H1 (cell line): ENCODE measurements around the gene MCC. TPM values are rescaled to one million over a fixed set of nuclear protein-coding genes. Genes with fewer than 3 reads are reported as not detected.

ENCODE experiments used
- CTCF ChIA-PET: fragments of 300-600 bp; sonication (Branson Sonifier 250); formaldehyde crosslinking; loops from one replicate; lab custom pipeline; 2021; ENCODE audit not compliant: partially characterized antibody; lab: Charles Lee
- POLR2A ChIA-PET: fragments of 300-600 bp; sonication (Branson Sonifier 250); formaldehyde crosslinking; loops from one replicate; lab custom pipeline; 2021; ENCODE audit warnings: inconsistent platforms; ENCODE audit not compliant: partially characterized antibody; lab: Charles Lee
- DNase-seq, 2 experiments: peaks; one replicate each; pipeline versions ENCODE4 v3.0.0 to v3.0.0-alpha.2; 2010 to 2022; ENCODE audit warnings: low spot score in 2 of 2, low read depth in 1 of 2, mixed read lengths in 1 of 2
- FAIRE-seq: peaks from 2 replicates; lab custom pipeline; 2011; peaks lifted over from hg19 to GRCh38; lab: Jason Lieb, UNC
- H2AFZ ChIP-seq: 2 replicates; pipeline ENCODE4 v1.8.1; 2012; ENCODE audit warnings: low read length, inconsistent platforms
- H2AK5ac ChIP-seq: 2 replicates; pipeline ENCODE4 v1.6.1; 2013; ENCODE audit warnings: low read depth, low read length
- H2BK120ac ChIP-seq: replicated peaks from 2 replicates; pipeline ENCODE3; 2013; ENCODE audit warnings: low read depth, low read length, inconsistent platforms
- H2BK12ac ChIP-seq: 2 replicates; pipeline ENCODE4 v1.6.1; 2013; ENCODE audit warnings: low read depth, low read length
- H2BK15ac ChIP-seq: 2 replicates; pipeline ENCODE4 v1.6.1; 2013; ENCODE audit warnings: low read length
- H2BK20ac ChIP-seq: 2 replicates; pipeline ENCODE4 v1.6.1; 2013; ENCODE audit warnings: low read length
- H2BK5ac ChIP-seq: 2 replicates; pipeline ENCODE4 v1.6.1; 2013; ENCODE audit warnings: low read depth, low read length
- H3K14ac ChIP-seq: 2 replicates; pipeline ENCODE4 v1.6.1; 2013; ENCODE audit warnings: inconsistent platforms; ENCODE audit not compliant: insufficient read length
- H3K18ac ChIP-seq: 2 replicates; pipeline ENCODE4 v1.6.1; 2013; ENCODE audit warnings: low read length; ENCODE audit errors: extremely low read depth
- H3K23ac ChIP-seq: 2 replicates; pipeline ENCODE4 v1.6.1; 2013; ENCODE audit warnings: inconsistent platforms; ENCODE audit not compliant: insufficient read length
- H3K23me2 ChIP-seq: 2 replicates; pipeline ENCODE4 v1.6.1; 2013; ENCODE audit warnings: low read depth, low read length
- H3K27ac ChIP-seq: 2 replicates; pipeline ENCODE4 v1.6.1; 2011; ENCODE audit warnings: low read depth, low read length, inconsistent platforms
- H3K27me3 ChIP-seq, 4 experiments: replicated peaks in 1 of 4; 1 replicate in 1 of 4; 2 replicates in 3 of 4; pipeline versions ENCODE4 v1.6.1 to v1.8.1; 2011 to 2013; ENCODE audit warnings: low read length in 3 of 4, mild to moderate bottlenecking in 3 of 4, inconsistent platforms in 2 of 4, mixed read lengths in 2 of 4, moderate library complexity in 1 of 4; ENCODE audit not compliant: control insufficient read depth in 3 of 4, insufficient read depth in 3 of 4; ENCODE audit errors: extremely low read depth in 1 of 4
- H3K36me3 ChIP-seq, 4 experiments: 2 replicates each; pipeline versions ENCODE4 v1.6.1 to v1.8.1; 2011 to 2013; ENCODE audit warnings: mild to moderate bottlenecking in 4 of 4, low read length in 3 of 4, moderate library complexity in 2 of 4, control low read depth in 1 of 4, inconsistent platforms in 1 of 4; ENCODE audit not compliant: insufficient read depth in 4 of 4, control insufficient read depth in 2 of 4
- H3K4ac ChIP-seq: replicated peaks from 2 replicates; pipeline ENCODE3; 2013; ENCODE audit warnings: low read length, low read depth, mixed read lengths, inconsistent platforms; ENCODE audit not compliant: insufficient read length
- H3K4me1 ChIP-seq, 4 experiments: replicated peaks in 1 of 4; 1 replicate in 1 of 4; 2 replicates in 3 of 4; pipeline versions ENCODE4 v1.6.1 to v1.8.1; 2011 to 2013; ENCODE audit warnings: low read length in 3 of 4, inconsistent platforms in 2 of 4, mixed read lengths in 1 of 4; ENCODE audit not compliant: insufficient read depth in 4 of 4, control insufficient read depth in 3 of 4
- H3K4me2 ChIP-seq, 2 experiments: 2 replicates each; pipeline versions ENCODE4 v1.6.1 to v1.8.1; 2011 to 2013; ENCODE audit warnings: low read depth in 2 of 2, low read length in 2 of 2, control low read depth in 1 of 2, inconsistent platforms in 1 of 2, mild to moderate bottlenecking in 1 of 2; ENCODE audit not compliant: insufficient read depth in 1 of 2
- H3K4me3 ChIP-seq, 4 experiments: fragments of 200-600, 300-600 bp in 1 of 4; sonication (generic), shearing (Covaris generic), sonication (Bioruptor Twin) in 1 of 4; 2 replicates each; pipeline versions ENCODE4 v1.5.1 to v1.8.1; 2011 to 2016; ENCODE audit warnings: low read length in 4 of 4, low read depth in 3 of 4, control low read depth in 2 of 4, inconsistent platforms in 2 of 4, mild to moderate bottlenecking in 2 of 4, mixed read lengths in 1 of 4, moderate library complexity in 1 of 4; ENCODE audit not compliant: insufficient read depth in 2 of 4; ENCODE audit errors: extremely low read depth in 1 of 4
- H3K56ac ChIP-seq: replicated peaks from 2 replicates; pipeline ENCODE3; 2013; ENCODE audit warnings: low read depth, mild to moderate bottlenecking, mixed read lengths, low read length, inconsistent platforms; ENCODE audit not compliant: insufficient read length
- H3K79me1 ChIP-seq: 2 replicates; pipeline ENCODE4 v1.6.1; 2013; ENCODE audit warnings: low read depth, low read length, control low read depth
- H3K79me2 ChIP-seq, 2 experiments: 2 replicates each; pipeline versions ENCODE4 v1.6.1 to v1.8.1; 2012 to 2013; ENCODE audit warnings: low read length in 2 of 2, mild to moderate bottlenecking in 2 of 2, inconsistent platforms in 1 of 2; ENCODE audit not compliant: insufficient read depth in 2 of 2, control insufficient read depth in 1 of 2
- H3K9ac ChIP-seq, 4 experiments: replicated peaks in 1 of 4; 1 replicate in 1 of 4; 2 replicates in 3 of 4; pipeline versions ENCODE4 v1.6.1 to v1.8.1; 2011 to 2013; ENCODE audit warnings: low read depth in 3 of 4, low read length in 3 of 4, control low read depth in 2 of 4, mild to moderate bottlenecking in 2 of 4, moderate library complexity in 2 of 4, inconsistent platforms in 1 of 4; ENCODE audit errors: extremely low read depth in 1 of 4
- H3K9me3 ChIP-seq, 2 experiments: 2 replicates each; pipeline versions ENCODE4 v1.6.1 to v1.8.1; 2012 to 2013; ENCODE audit warnings: mild to moderate bottlenecking in 2 of 2, moderate library complexity in 2 of 2, control low read depth in 1 of 2, inconsistent platforms in 1 of 2, low read depth in 1 of 2, low read length in 1 of 2, mixed read lengths in 1 of 2; ENCODE audit not compliant: insufficient read depth in 2 of 2
- H4K20me1 ChIP-seq, 2 experiments: replicated peaks in 1 of 2; 2 replicates each; pipeline versions ENCODE3 to v1.8.1; 2011 to 2013; ENCODE audit warnings: inconsistent platforms in 2 of 2, low read length in 2 of 2, mild to moderate bottlenecking in 1 of 2; ENCODE audit not compliant: insufficient read depth in 2 of 2, control insufficient read depth in 1 of 2
- H4K5ac ChIP-seq: 2 replicates; pipeline ENCODE4 v1.6.1; 2013; ENCODE audit warnings: low read length, low read depth, mixed read lengths, inconsistent platforms; ENCODE audit not compliant: insufficient read length
- H4K8ac ChIP-seq: 2 replicates; pipeline ENCODE4 v1.8.0; 2013; ENCODE audit warnings: mild to moderate bottlenecking, moderate library complexity, low read length, inconsistent platforms; ENCODE audit not compliant: insufficient read depth; ENCODE audit errors: extremely low read depth
- H4K91ac ChIP-seq: replicated peaks from 2 replicates; pipeline ENCODE3; 2013; ENCODE audit warnings: low read length, mixed read lengths, inconsistent platforms; ENCODE audit not compliant: insufficient read length
- BRCA1 ChIP-seq: IDR thresholded peaks from 2 replicates; pipeline ENCODE4 v1.6.1; 2012; ENCODE audit warnings: low read depth, low read length, improper control_type of control experiment
- CHD2 ChIP-seq: IDR thresholded peaks from 2 replicates; pipeline ENCODE4 v1.6.1; 2012; ENCODE audit warnings: low read length, improper control_type of control experiment
- CREB1 ChIP-seq: IDR thresholded peaks from 2 replicates; pipeline ENCODE4 v1.6.1; 2012; ENCODE audit warnings: inconsistent platforms
- CTBP2 ChIP-seq: IDR thresholded peaks from 2 replicates; pipeline ENCODE4 v1.7.0; 2011; ENCODE audit warnings: borderline replicate concordance, mild to moderate bottlenecking, moderate library complexity, mixed read lengths, low read length; ENCODE audit not compliant: insufficient read depth, insufficient read length
- JUN ChIP-seq: IDR thresholded peaks from 2 replicates; pipeline ENCODE4 v1.6.1; 2011; ENCODE audit warnings: low read depth, mild to moderate bottlenecking, improper control_type of control experiment, low read length
- JUND ChIP-seq: IDR thresholded peaks from 2 replicates; pipeline ENCODE4 v1.6.1; 2011; ENCODE audit warnings: mild to moderate bottlenecking, improper control_type of control experiment, low read length
- MAX ChIP-seq: IDR thresholded peaks from 2 replicates; pipeline ENCODE4 v1.6.1; 2012; ENCODE audit warnings: inconsistent platforms
- POLR2AphosphoS5 ChIP-seq: IDR thresholded peaks from 2 replicates; pipeline ENCODE4 v1.6.1; 2011; ENCODE audit warnings: low read depth, low read length
- SIN3A ChIP-seq, 2 experiments: IDR thresholded peaks in 1 of 2; conservative IDR thresholded peaks in 1 of 2; 2 replicates each; pipeline ENCODE4 v1.6.1; 2011 to 2012; ENCODE audit warnings: low read length in 2 of 2, improper control_type of control experiment in 1 of 2, low read depth in 1 of 2, mild to moderate bottlenecking in 1 of 2
- SIX5 ChIP-seq: IDR thresholded peaks from 2 replicates; pipeline ENCODE4 v1.6.1; 2011; ENCODE audit warnings: mild to moderate bottlenecking, low read depth, low read length
- SP4 ChIP-seq: IDR thresholded peaks from 2 replicates; pipeline ENCODE4 v1.6.1; 2012; ENCODE audit warnings: low read length, inconsistent platforms
- SRF ChIP-seq: IDR thresholded peaks from 2 replicates; pipeline ENCODE4 v1.6.1; 2011; ENCODE audit warnings: mild to moderate bottlenecking, low read depth, low read length, moderate library complexity
- TCF12 ChIP-seq: IDR thresholded peaks from 2 replicates; pipeline ENCODE4 v1.6.1; 2011; ENCODE audit warnings: low read depth, mild to moderate bottlenecking, low read length
- WGBS, 2 experiments: shearing (Covaris generic) in 1 of 2; methylation state at CpG; one replicate each; pipeline versions ENCODE4 v1.1.6 to v1.1.7; 2013 to 2015; ENCODE audit warnings: low lambda C conversion rate in 2 of 2, mixed read lengths in 2 of 2, inconsistent platforms in 1 of 2, low coverage in 1 of 2, missing lambda C conversion rate in 1 of 2; ENCODE audit not compliant: insufficient replicate concordance in 2 of 2, insufficient coverage in 1 of 2, insufficient read length in 1 of 2; ENCODE audit errors: extremely low coverage in 1 of 2, missing lambda C conversion rate in 1 of 2; 5-methylcytosine and 5-hydroxymethylcytosine counted together
- polyA plus RNA-seq, 7 experiments: library from polyadenylated mRNA; depleted of rRNA in 3 of 7; stranded (reverse) in 5 of 7; unstranded in 2 of 7; fragments of >200 nt in 5 of 7; fragments of 200-250 nt in 2 of 7; gene quantifications; 1 replicate in 5 of 7; 2 replicates in 1 of 7; 4 replicates in 1 of 7; pipeline versions ENCODE4 v1.2.1 to v1.2.3, GENCODE V29; 2011 to 2013; ENCODE audit warnings: missing spikeins in 2 of 7, mixed read lengths in 2 of 7
- total RNA-seq: library from RNA; stranded (reverse); fragmentation: NEBNext Ultra II Directional; extraction: Animal tissue kit (Norgen Biotek cat#: 25700); gene quantifications from 2 replicates; pipeline ENCODE4 v1.2.1, GENCODE V29; 2021
- TF ChIP-seq, protein P1 (sequence below): IDR thresholded peaks from 2 replicates; pipeline ENCODE4 v1.6.1; 2012; ENCODE audit warnings: low read length, inconsistent platforms

The MCC gene
- total and polyA plus RNA-seq, 2 of the 8 experiments (the other 6 are each of a cell fraction or from before 2014, with no cell fraction given): 2.6 to 18.3 TPM

GRCh38 chr5:113276493-113276892 is 211.8 kb downstream of the MCC start:
- H2BK120ac ChIP-seq: no peak overlapping the region
- H2BK12ac ChIP-seq: no peak overlapping the region
- POLR2A ChIA-PET: no interaction called here
- H2AFZ ChIP-seq: no peak overlapping the region
- no peak overlapping the region for H2BK20ac ChIP-seq
- 0 out of 2 replicates have a peak, but pooled peaks cover 5% of the 10 kb centered on the region for H3K79me1 ChIP-seq
- no peak overlapping the region for H2BK15ac ChIP-seq
- no peaks in the 10 kb centered on the region for H3K36me3 ChIP-seq
- no peak overlapping the region for H3K18ac ChIP-seq
- H2BK5ac ChIP-seq: no peak overlapping the region
- no peak overlapping the region for H3K4ac ChIP-seq
- no peak overlapping the region for H3K4me3 ChIP-seq
- no peak overlapping the region for H3K27ac ChIP-seq
- no peak overlapping the region for H3K23ac ChIP-seq
- peaks cover 0 to 24% (median 14%) of the 10 kb centered on the region in 4 experiments; a peak in 5 of 7 replicates for H3K4me1 ChIP-seq
- DNase-seq (no peak), FAIRE-seq (no peak)
- H3K9ac ChIP-seq: no peak overlapping the region
- H3K9me3 ChIP-seq: no peaks in the 10 kb centered on the region
- H3K14ac ChIP-seq: no peak overlapping the region
- no peak overlapping the region for H4K91ac ChIP-seq
- H3K56ac ChIP-seq: no peak overlapping the region
- no peak overlapping the region for H4K8ac ChIP-seq
- H3K79me2 ChIP-seq: peaks cover 9 to 70% of the 10 kb centered on the region in 2 experiments
- no peak overlapping the region for H4K5ac ChIP-seq
- no peaks in the 10 kb centered on the region for H4K20me1 ChIP-seq
- H3K27me3 ChIP-seq: no peaks in the 10 kb centered on the region
- CTCF ChIA-PET: interaction anchor here (0.7 to 1.8 kb wide), 5 partner anchors 11 to 230 kb away, joined by 3 to 7 read pairs (median 4); no protein-coding TSS in a partner anchor
- no peak overlapping the region for H2AK5ac ChIP-seq
- WGBS, 2 experiments: 77% methylated on average over 8 of the region's 8 CpGs; no CpG with 5 or more reads in 1 of the 2 experiments
- H3K23me2 ChIP-seq: no peaks in the 10 kb centered on the region
- no peak overlapping the region for H3K4me2 ChIP-seq
- no peak for TF ChIP-seq SRF
- no peak for TF ChIP-seq CTBP2
- TF ChIP-seq POLR2AphosphoS5: no peak
- TF ChIP-seq CREB1: no peak
- TF ChIP-seq, protein P1, sequence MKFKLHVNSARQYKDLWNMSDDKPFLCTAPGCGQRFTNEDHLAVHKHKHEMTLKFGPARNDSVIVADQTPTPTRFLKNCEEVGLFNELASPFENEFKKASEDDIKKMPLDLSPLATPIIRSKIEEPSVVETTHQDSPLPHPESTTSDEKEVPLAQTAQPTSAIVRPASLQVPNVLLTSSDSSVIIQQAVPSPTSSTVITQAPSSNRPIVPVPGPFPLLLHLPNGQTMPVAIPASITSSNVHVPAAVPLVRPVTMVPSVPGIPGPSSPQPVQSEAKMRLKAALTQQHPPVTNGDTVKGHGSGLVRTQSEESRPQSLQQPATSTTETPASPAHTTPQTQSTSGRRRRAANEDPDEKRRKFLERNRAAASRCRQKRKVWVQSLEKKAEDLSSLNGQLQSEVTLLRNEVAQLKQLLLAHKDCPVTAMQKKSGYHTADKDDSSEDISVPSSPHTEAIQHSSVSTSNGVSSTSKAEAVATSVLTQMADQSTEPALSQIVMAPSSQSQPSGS: no peak
- no peak for TF ChIP-seq SP4
- TF ChIP-seq SIN3A (conservative IDR thresholded peaks at IDR 0.05 in 1 of 2, IDR thresholded peaks at IDR 0.05 in 1 of 2; ENCODE audit: low read depth in 1 of 2, low read length in 2 of 2): no peak
- TF ChIP-seq BRCA1: no peak
- TF ChIP-seq CHD2: no peak
- no peak for TF ChIP-seq JUN
- TF ChIP-seq JUND: no peak
- TF ChIP-seq SIX5: no peak
- TF ChIP-seq MAX: no peak
- TF ChIP-seq TCF12: no peak
